HG03571 (cell line): ENCODE data around the gene IL3.

Source experiments
- ATAC-seq: cut with Tn5 transposase; IDR thresholded peaks from one replicate; pipeline ENCODE4 v1.9.1; 2021; ENCODE audit not compliant: unreplicated experiment

Gene IL3

DNA sequence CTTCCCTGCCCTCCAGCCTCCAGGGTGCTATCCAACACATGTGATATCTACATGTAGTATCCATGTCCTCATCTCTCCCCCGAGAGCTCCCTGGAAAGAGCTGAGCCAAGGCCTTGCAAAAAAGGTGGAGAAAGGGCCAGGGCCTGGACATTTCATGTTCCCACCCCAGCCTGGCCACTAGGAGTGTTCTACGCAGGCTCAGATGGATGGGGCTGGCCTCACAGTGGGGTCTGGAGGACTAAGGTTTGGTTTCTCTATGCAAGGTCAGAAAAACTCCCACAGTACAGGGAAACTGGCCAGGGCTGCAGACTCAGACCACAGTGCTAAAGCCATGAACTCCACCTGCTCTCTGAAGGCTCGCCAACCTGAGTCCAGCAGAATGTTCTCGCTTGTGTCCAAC lies 11.6 kb downstream of the IL3 start:
- no peak for ATAC-seq

GRCh38 chr5:132072528-132072927 lies 12.1 kb downstream of the IL3 start:
- ATAC-seq: no peak

DNA sequence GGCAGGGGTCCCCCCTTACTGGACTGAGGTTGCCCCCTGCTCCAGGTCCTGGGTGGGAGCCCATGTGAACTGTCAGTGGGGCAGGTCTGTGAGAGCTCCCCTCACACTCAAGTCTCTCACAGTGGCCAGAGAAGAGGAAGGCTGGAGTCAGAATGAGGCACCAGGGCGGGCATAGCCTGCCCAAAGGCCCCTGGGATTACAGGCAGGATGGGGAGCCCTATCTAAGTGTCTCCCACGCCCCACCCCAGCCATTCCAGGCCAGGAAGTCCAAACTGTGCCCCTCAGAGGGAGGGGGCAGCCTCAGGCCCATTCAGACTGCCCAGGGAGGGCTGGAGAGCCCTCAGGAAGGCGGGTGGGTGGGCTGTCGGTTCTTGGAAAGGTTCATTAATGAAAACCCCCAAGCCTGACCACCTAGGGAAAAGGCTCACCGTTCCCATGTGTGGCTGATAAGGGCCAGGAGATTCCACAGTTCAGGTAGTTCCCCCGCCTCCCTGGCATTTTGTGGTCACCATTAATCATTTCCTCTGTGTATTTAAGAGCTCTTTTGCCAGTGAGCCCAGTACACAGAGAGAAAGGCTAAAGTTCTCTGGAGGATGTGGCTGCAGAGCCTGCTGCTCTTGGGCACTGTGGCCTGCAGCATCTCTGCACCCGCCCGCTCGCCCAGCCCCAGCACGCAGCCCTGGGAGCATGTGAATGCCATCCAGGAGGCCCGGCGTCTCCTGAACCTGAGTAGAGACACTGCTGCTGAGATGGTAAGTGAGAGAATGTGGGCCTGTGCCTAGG lies 13.0 kb downstream of the IL3 start, which contains the start of gene CSF2:
TSS of gene CSF2 (plus strand) at position 559 of the 783 bp plus-strand sequence. CDS start at position 594, 35 bp downstream.
- no peak for ATAC-seq

- ATAC-seq: no peak
These were observed 13.8 kb downstream of the IL3 start for GRCh38 chr5:132074091-132074771.

- no peak for ATAC-seq
These were observed 14.6 kb downstream of the IL3 start for GRCh38 chr5:132074772-132075718.

- ATAC-seq: no peak
These were observed 15.2 kb downstream of the IL3 start for GRCh38 chr5:132075719-132076077.

DNA sequence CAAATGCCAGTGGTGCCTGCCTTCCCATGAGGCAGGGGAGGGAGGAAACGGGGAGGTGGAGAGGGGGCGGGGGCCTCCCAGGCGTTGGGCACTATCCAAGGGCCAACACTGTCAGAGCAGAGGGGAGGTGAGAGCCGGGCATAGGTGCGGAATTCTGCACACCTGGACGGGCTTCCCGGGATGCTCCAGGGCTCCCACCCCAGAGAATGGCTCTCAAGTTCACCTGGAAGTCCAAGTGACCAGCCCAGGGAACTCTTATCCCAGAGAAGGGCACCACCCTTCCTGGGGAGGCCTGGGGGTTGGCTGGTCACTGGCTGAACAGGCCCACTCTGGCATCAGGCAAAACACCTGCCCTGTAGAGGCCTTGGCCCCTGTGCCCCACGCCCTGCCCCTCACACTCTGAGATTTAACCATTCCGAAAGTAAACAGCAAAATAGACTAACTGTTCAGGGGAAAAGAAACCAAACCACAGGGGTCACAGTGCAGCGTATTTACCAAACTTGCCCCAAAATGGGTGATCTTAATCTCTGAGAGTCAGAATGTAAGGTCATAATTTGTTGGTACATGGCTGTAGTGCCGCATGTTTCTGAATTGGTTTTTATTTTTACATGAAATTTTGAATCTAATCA lies 15.9 kb downstream of the IL3 start:
- no peak for ATAC-seq

- no peak for ATAC-seq
These were observed 16.5 kb downstream of the IL3 start for GRCh38 chr5:132076983-132077382.

DNA sequence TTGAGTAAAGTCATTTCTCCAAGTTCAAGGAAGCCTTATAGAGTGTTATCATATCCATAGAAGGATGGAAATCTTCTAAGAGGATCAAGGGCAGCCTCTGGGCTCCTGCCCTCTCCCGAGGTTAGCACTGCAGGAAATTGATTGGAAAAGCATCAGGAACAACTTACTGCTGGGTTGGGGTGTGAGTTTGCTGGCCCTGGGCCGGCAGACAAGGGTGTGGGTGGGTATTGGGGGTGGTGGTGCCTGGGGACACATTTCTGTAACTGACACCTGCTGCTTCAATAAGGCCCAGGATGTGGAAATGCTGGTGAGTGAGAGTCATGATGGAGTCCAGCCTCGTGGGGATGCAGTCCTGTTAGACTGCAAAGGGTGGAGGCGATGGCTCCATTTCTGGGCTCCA lies 18.6 kb downstream of the IL3 start:
- ATAC-seq: no peak

DNA sequence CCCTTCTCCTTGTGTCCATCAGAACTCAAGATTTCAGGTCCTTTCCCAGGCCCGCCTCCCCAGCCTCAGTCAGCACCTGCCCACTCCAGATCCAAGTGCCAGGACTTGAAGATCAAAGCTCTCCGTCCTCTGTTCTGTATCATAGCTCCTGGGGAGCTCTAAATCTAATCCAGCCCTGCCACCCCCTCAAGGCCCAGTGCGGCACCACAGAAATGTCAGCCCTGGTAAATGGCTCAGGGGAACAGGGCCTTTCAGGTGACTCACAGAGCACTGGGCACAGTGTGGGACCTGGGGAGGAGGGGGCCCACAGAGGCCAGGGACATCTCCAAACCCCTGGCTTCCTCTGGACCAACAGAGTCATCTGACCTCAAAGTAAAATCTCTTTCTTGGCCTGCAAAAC lies 19.2 kb downstream of the IL3 start:
- ATAC-seq: no peak

DNA sequence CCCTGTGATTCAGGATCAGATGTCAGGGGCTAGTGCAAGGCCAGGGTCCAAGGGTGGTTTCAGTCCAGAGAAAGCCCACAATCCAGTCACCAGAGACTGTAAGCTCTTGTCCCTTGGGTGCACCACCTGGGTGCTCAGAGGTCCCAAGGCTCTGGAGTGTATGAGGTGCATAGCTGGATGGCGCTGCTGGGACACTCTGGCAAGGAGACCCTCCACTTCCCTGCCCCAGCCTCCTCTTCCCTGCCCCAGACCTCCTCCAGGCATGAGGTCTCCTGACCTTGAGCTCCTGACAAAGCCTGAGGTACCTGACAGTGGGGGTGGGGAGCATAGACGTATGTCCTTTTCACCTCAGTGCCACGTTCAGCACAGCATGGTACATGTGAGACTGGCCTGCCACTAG lies 20.1 kb downstream of the IL3 start:
- ATAC-seq: no peak

DNA sequence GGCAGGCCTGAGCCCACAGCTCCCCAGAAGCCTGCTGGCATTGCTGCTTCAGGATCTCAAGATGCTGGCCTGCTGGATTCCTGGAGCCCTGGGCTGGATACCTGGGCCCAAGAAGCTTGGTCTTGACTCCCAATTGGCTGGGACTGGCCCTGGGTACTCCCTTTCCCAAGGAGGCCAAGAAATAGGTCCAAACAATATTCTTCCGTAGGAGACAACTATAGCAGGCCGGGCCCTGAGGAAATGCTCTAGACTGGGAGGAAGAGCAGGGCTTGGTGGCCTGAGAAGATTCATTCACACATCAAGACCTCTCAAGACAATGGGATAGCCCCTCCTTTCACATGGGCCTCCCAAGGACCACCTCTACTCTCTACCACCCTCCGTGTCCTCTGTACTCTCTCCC lies 21.0 kb downstream of the IL3 start:
- ATAC-seq: no peak

DNA sequence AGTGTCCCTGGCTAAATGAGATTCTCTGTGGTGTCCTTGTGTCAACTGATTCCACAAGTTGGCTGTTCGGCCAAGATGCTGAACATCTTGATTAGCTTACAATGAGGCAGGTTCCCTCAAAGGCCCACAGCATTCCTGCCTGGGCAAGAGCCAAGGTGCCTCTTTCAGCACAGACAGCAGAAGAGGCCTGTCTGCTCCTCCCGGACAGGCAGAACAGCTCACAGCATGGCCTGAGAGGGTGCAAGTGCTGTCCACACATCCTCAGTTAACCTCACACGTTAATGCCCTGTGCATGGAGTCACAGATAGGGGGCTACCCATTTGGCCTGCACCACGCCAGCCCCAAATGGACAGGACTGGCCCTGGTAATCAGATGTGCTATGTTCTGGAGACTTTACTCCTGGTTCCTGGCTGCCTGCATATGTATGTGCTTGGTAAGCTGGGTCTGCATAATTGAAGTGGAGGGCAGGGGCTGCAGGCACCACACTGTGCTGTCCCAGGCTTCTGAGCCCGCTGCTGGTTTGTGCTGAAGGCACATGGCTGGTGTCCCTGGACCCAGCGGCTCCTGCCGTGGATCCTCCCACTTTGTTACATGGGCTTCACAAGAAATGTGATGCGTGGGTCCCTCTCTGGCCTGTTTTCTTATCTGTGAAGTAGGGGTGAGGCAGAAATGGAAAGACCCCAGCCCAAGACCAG lies 22.0 kb downstream of the IL3 start:
- ATAC-seq: no peak

- ATAC-seq: no peak
These were observed 22.7 kb downstream of the IL3 start for GRCh38 chr5:132083071-132083678.

DNA sequence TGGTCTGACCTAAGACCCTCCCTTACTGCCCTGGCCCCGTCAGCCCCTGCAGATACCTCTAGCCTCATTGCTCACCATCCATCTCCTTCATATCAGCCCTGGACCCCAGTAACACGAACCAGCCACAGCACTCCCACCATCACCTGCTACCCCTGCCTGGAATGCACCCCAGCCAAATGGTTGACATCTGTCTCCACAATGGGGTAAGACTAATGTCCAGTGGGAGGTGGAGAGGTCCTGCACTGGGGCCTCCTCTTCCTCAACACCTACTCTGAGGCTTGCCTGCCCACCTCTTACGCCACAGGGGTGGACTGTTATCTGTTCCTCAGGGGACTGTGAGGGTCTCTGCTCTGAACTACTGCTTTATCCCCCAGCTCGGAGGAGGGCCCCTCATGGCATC lies 25.2 kb downstream of the IL3 start:
- no peak for ATAC-seq

- no peak for ATAC-seq
These were observed 25.9 kb downstream of the IL3 start for GRCh38 chr5:132086277-132086794.

DNA sequence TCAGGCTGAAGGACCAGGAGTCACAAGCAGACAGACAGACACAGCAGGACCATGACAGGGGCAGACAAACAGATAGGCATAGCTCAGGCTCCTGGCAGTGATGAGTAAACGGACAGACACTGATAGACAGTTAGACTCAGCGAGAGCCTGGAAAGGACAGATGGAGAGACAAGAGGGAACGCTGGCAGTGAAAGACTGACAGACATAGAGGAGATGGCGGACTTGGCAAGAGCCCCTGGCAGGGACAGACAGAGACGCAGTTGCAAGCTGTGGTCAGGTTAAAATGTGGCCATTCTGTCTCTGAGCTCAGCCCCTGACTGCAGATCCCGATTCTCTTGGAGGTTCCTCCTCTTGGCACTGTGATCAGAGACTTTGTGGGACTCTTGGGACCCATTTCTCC lies 26.7 kb downstream of the IL3 start:
- no peak for ATAC-seq

GRCh38 chr5:132087661-132088060 lies 27.2 kb downstream of the IL3 start:
- ATAC-seq: no peak

DNA sequence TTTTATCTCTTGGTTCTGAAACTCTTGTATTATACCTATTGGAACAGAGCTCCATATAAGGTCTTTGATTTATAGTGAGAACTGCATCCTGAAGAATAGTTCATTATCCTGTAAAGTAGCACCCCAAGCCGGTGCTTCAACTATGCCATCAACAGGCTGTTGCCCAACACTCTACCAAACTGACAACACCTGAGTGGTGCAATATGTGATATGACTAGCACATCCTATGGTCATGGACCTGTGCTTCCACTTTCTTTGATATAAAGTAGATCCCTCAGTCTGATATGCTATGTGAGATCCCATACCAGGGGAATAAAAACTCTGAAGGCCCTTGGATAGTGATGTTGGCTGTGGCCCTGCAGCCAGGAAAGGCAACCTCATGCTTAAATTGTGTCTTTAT lies 28.9 kb downstream of the IL3 start:
- ATAC-seq: no peak

DNA sequence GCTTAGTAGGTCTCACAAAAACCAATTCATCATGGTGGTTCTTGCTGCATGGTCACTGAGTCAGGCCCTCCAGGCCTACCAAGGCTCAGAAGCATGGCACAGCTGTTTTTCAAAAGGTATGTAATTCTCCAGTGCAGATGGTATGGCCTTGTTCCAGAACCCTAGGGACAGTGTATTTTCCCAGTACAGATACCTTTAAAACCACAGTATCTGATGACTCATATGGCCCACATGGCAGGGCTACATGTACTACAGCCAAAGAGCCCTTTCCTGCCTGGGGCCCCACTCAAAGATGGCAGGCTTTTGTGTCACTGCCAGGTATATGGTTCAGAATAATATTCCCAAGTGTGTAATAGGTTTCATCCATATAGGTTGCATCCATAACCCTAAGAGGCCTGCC lies 29.7 kb downstream of the IL3 start:
- no peak for ATAC-seq
